PC-3 (cell line): ENCODE results near the gene OR56B1. TPM values are rescaled to one million over a fixed set of nuclear protein-coding genes. Genes with fewer than 3 reads are reported as not detected.

Experiments
- ATAC-seq: fragments of 200-7000 bp; cut with Tn5 transposase; 2 replicates; pipeline ENCODE4 v1.9.1; 2020; ENCODE audit warnings: mild to moderate bottlenecking, moderate library complexity
- BruUV-seq: library from RNA; stranded (reverse); fragments of 400-500 nt; replicated peaks from 2 replicates; lab custom pipeline; 2021; lab: Mats Ljungman, UMichigan
- CTCF ChIA-PET: fragments of 300-600 bp; sonication (Branson Sonifier 250); formaldehyde crosslinking; loops from one replicate; lab custom pipeline; 2022; ENCODE audit warnings: antibody characterized with exemption; lab: Charles Lee
- POLR2A ChIA-PET: fragments of 300-600 bp; sonication (Branson Sonifier 250); formaldehyde crosslinking; loops from one replicate; lab custom pipeline; 2022; ENCODE audit warnings: antibody characterized with exemption; ENCODE audit not compliant: unreplicated experiment; lab: Charles Lee
- DNase-seq: peaks from one replicate; pipeline ENCODE4 v3.0.0-alpha.2; 2015
- H2AFZ ChIP-seq: fragments of 300-600 bp; sonication (generic); 2 replicates; pipeline ENCODE4 v1.6.0; 2016; ENCODE audit warnings: antibody characterized with exemption, low read length
- H3F3A ChIP-seq: fragments of 300-600 bp; sonication (generic); one replicate; pipeline ENCODE4 v1.6.0; 2017; ENCODE audit warnings: antibody characterized with exemption, low read length, control low read depth, mild to moderate bottlenecking; ENCODE audit not compliant: unreplicated experiment
- H3K27ac ChIP-seq: fragments of 300-600 bp; sonication (generic); 2 replicates; pipeline ENCODE4 v1.5.1; 2016; ENCODE audit warnings: mild to moderate bottlenecking, low read length
- H3K27me3 ChIP-seq: fragments of 300-600 bp; sonication (generic); 2 replicates; pipeline ENCODE4 v1.6.1; 2016; ENCODE audit warnings: low read length, mixed read lengths
- H3K36me3 ChIP-seq: fragments of 300-600 bp; sonication (generic); 2 replicates; pipeline ENCODE4 v1.6.1; 2016; ENCODE audit warnings: low read depth, mixed run types, low read length, mixed read lengths
- H3K4me1 ChIP-seq: fragments of 300-600 bp; sonication (generic); 2 replicates; pipeline ENCODE4 v1.5.1; 2016; ENCODE audit warnings: low read length; ENCODE audit not compliant: insufficient read depth
- H3K4me2 ChIP-seq: fragments of 300-600 bp; sonication (generic); 2 replicates; pipeline ENCODE4 v1.6.0; 2016; ENCODE audit warnings: low read length
- H3K4me3 ChIP-seq: fragments of 300-600 bp; sonication (generic); 2 replicates; pipeline ENCODE4 v1.5.1; 2016; ENCODE audit warnings: mild to moderate bottlenecking, low read length, mixed read lengths
- H3K79me2 ChIP-seq: fragments of 300-600 bp; sonication (generic); 2 replicates; pipeline ENCODE4 v1.6.1; 2017; ENCODE audit warnings: low read length, mixed read lengths
- H3K9ac ChIP-seq: fragments of 300-600 bp; sonication (generic); 2 replicates; pipeline ENCODE4 v1.6.0; 2016; ENCODE audit warnings: mild to moderate bottlenecking, low read length
- H3K9me2 ChIP-seq: fragments of 300-600 bp; sonication (generic); replicated peaks from 2 replicates; pipeline ENCODE4 v1.6.1; 2016; ENCODE audit warnings: mixed run types, low read length, mixed read lengths
- H3K9me3 ChIP-seq: fragments of 300-600 bp; sonication (generic); 2 replicates; pipeline ENCODE4 v1.6.1; 2016; ENCODE audit warnings: low read length, mixed read lengths
- H4K20me1 ChIP-seq: fragments of 300-600 bp; sonication (generic); 2 replicates; pipeline ENCODE4 v1.6.1; 2016; ENCODE audit warnings: low read length, mixed read lengths
- CTCF ChIP-seq: fragments of 300-600 bp; sonication (generic); conservative IDR thresholded peaks from 2 replicates; pipeline ENCODE4 v1.5.1; 2017; ENCODE audit warnings: antibody characterized with exemption, low read depth, mild to moderate bottlenecking, low read length
- EZH2 ChIP-seq: fragments of 300-600 bp; sonication (generic); IDR thresholded peaks from one replicate; pipeline ENCODE4 v1.6.1; 2017; ENCODE audit warnings: antibody characterized with exemption, mild to moderate bottlenecking, low read length; ENCODE audit not compliant: unreplicated experiment
- EZH2phosphoT487 ChIP-seq: fragments of 300-600 bp; sonication (generic); IDR thresholded peaks from 2 replicates; pipeline ENCODE4 v1.6.1; 2018; ENCODE audit warnings: mild to moderate bottlenecking, antibody characterized with exemption, low read length, borderline replicate concordance
- intact Hi-C: fragments of 100-400 bp; cut with micrococcal nuclease; formaldehyde crosslinking; loops from 2 replicates; pipeline ENCODE4 v1.9.0; 2023
- total RNA-seq: library from RNA; depleted of rRNA; stranded (reverse); fragments of >200 nt; gene quantifications from 2 replicates; pipeline ENCODE4 v1.2.3, GENCODE V29; 2014

Gene OR56B1
- total RNA-seq, 1 experiment from 2014 or later = not detected

- Histone ChIP-seq H3K36me3 (no peaks in the 10 kb centered on the region), H3K9ac (no peak overlapping the region), H2AFZ (no peak overlapping the region), H3F3A (no peaks in the 10 kb centered on the region), H3K9me2 (no peaks in the 10 kb centered on the region), H3K4me1 (no peaks in the 10 kb centered on the region), H4K20me1 (no peaks in the 10 kb centered on the region), H3K4me3 (no peak overlapping the region), H3K27me3 (peaks cover 34% of the 10 kb centered on the region; the same call in 1 of the 2 replicates), H3K27ac (no peak overlapping the region), H3K79me2 (no peaks in the 10 kb centered on the region), H3K4me2 (no peak overlapping the region), H3K9me3 (no peaks in the 10 kb centered on the region)
- no TSS peak for BruUV-seq
- intact Hi-C loops = no loop called here
- CTCF ChIA-PET = no interaction called here
- POLR2A ChIA-PET = no interaction called here
- ATAC-seq (no peak), DNase-seq (no peak)
- TF ChIP-seq EZH2phosphoT487 (no peak), CTCF (no peak), EZH2 (no peak)
These were observed 16.3 kb upstream of the OR56B1 start for GRCh38 chr11:5719703-5720495.

DNA sequence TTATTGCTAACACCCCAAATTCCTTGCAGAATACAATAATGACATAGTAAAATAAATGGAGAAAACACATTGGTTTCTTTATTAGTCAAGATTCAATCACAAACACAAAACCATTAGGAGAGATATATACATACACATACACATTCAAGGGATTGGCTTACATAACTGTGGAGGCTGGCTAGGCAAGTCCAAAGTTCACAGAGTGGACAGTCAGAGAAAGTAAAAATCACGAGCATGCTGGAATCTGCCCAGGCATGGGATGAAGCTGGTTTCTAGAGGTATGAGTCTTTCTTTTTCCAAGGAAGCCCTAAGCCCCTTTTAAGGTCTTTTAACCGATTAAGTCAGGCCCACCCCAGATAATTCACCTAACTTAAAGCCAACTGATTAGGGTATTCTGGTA lies 13.6 kb upstream of the OR56B1 start:
- intact Hi-C loops = no loop called here
- no peak overlapping the region for H2AFZ ChIP-seq
- no peaks in the 10 kb centered on the region for H3K79me2 ChIP-seq
- H3K27me3 ChIP-seq = peaks cover 39% of the 10 kb centered on the region; the same call in 1 of the 2 replicates
- ATAC-seq (no peak), DNase-seq (no peak)
- no peak overlapping the region for H3K4me2 ChIP-seq
- no peak overlapping the region for H3K4me3 ChIP-seq
- H4K20me1 ChIP-seq = no peaks in the 10 kb centered on the region
- H3K36me3 ChIP-seq = no peaks in the 10 kb centered on the region
- H3K9me2 ChIP-seq = no peaks in the 10 kb centered on the region
- H3K4me1 ChIP-seq = no peaks in the 10 kb centered on the region
- TF ChIP-seq EZH2phosphoT487 = no peak
- TF ChIP-seq CTCF = no peak
- TF ChIP-seq EZH2 = no peak
- no peaks in the 10 kb centered on the region for H3K9me3 ChIP-seq
- ChIA-PET POLR2A (no interaction called here), CTCF (no interaction called here)
- H3F3A ChIP-seq = no peaks in the 10 kb centered on the region
- no peak overlapping the region for H3K9ac ChIP-seq
- H3K27ac ChIP-seq = no peak overlapping the region
- no TSS peak for BruUV-seq

GRCh38 chr11:5726351-5726750 lies 9.9 kb upstream of the OR56B1 start:
- POLR2A ChIA-PET = no interaction called here
- H3K9me3 ChIP-seq = no peaks in the 10 kb centered on the region
- H3F3A ChIP-seq = no peaks in the 10 kb centered on the region
- H3K27me3 ChIP-seq = peaks cover 49% of the 10 kb centered on the region
- H3K36me3 ChIP-seq = no peaks in the 10 kb centered on the region
- H3K9me2 ChIP-seq = no peaks in the 10 kb centered on the region
- no peak overlapping the region for H2AFZ ChIP-seq
- no peaks in the 10 kb centered on the region for H4K20me1 ChIP-seq
- CTCF ChIA-PET = no interaction called here
- no peak overlapping the region for H3K27ac ChIP-seq
- H3K79me2 ChIP-seq = no peaks in the 10 kb centered on the region
- DNase-seq (no peak), ATAC-seq (no peak)
- intact Hi-C loops = no loop called here
- TF ChIP-seq EZH2 (no peak), CTCF (no peak), EZH2phosphoT487 (no peak)
- no peak overlapping the region for H3K4me3 ChIP-seq
- H3K4me1 ChIP-seq = no peaks in the 10 kb centered on the region
- no peak overlapping the region for H3K4me2 ChIP-seq
- no TSS peak for BruUV-seq
- H3K9ac ChIP-seq = no peak overlapping the region
